ENCODE data around the gene NANOS3.
A peak's percentile ranks its signal among the peaks of the same experiment; 100 is the strongest.
"Not testable (repeated sequence)": the region's sequence is repeated elsewhere in the genome, so short reads cannot be mapped to it uniquely, and the experiment has no call there.

The NANOS3 gene

DNA sequence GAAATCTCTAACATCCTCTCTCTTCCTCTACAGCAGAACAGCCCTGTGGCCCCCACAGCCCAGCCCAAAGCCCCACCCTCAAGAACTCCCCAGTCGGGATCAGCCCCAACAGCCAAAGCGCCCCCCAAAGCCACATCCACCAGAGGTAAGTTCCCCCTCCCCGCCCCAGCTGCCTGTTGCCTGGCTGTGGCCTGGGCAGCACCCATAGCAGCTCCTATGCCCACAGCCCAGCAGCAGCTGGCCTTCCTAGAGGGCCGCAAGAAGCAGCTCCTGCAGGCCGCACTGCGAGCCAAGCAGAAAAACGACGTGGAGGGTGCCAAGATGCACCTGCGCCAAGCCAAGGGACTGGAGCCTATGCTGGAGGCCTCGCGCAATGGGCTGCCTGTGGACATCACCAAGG, 43.6 kb downstream of the NANOS3 start:
- Histone ChIP-seq H3K27me3 (ENCODE audit: insufficient read depth, low read length, poor library complexity) (no peaks in the 10 kb centered on the region), H3K9ac (ENCODE audit: low read length) (no peak overlapping the region), H3K23ac (ENCODE audit: low read length) (no peak overlapping the region), H4K8ac (ENCODE audit: low read depth, low read length) (no peak overlapping the region), H2BK5ac (ENCODE audit: low read length) (no peak overlapping the region), H3K27ac (ENCODE audit: low read depth, low read length) (no peak overlapping the region), H3K4me3 (ENCODE audit: low read length) (no peak overlapping the region), H3K56ac (ENCODE audit: low read length) (no peak overlapping the region), H3K79me2 (ENCODE audit: control insufficient read depth, insufficient read depth, low read length) (no peaks in the 10 kb centered on the region), H2BK15ac (replicated peaks; ENCODE audit: low read depth) (no peak overlapping the region), H2BK120ac (ENCODE audit: low read depth, low read length) (no peak overlapping the region), H3K4me1 (ENCODE audit: control insufficient read depth, low read depth, low read length) (no peaks in the 10 kb centered on the region), H3K79me1 (ENCODE audit: low read length) (no peaks in the 10 kb centered on the region), H3K18ac (ENCODE audit: low read length) (no peak overlapping the region), H2AK5ac (ENCODE audit: low read length) (no peak overlapping the region), H3K4ac (ENCODE audit: low read depth, low read length) (no peak overlapping the region), H3K36me3 (ENCODE audit: control insufficient read depth, insufficient read depth, low read length) (peaks cover 5% of the 10 kb centered on the region), H4K5ac (ENCODE audit: low read length) (no peak overlapping the region), H3K4me2 (ENCODE audit: low read length) (no peak overlapping the region)
- DNase-seq: no peak
- WGBS (ENCODE audit: extremely low coverage, insufficient coverage, low lambda C conversion rate): no CpG with 5 or more reads among the region's 11 CpGs

GRCh38 chr19:13920940-13921747, 44.2 kb downstream of the NANOS3 start:
- Histone ChIP-seq H3K4me3 (ENCODE audit: low read length) (no peak overlapping the region), H2BK120ac (ENCODE audit: low read depth, low read length) (no peak overlapping the region), H2AK5ac (ENCODE audit: low read length) (no peak overlapping the region), H3K79me1 (ENCODE audit: low read length) (no peaks in the 10 kb centered on the region), H3K18ac (ENCODE audit: low read length) (no peak overlapping the region), H4K8ac (ENCODE audit: low read depth, low read length) (no peak overlapping the region), H3K79me2 (ENCODE audit: control insufficient read depth, insufficient read depth, low read length) (no peaks in the 10 kb centered on the region), H3K27ac (ENCODE audit: low read depth, low read length) (no peak overlapping the region), H3K4ac (ENCODE audit: low read depth, low read length) (no peak overlapping the region), H3K4me1 (ENCODE audit: control insufficient read depth, low read depth, low read length) (no peaks in the 10 kb centered on the region), H2BK15ac (replicated peaks; ENCODE audit: low read depth) (no peak overlapping the region), H3K36me3 (ENCODE audit: control insufficient read depth, insufficient read depth, low read length) (peaks cover 5% of the 10 kb centered on the region), H3K4me2 (ENCODE audit: low read length) (no peak overlapping the region), H3K56ac (ENCODE audit: low read length) (no peak overlapping the region), H4K5ac (ENCODE audit: low read length) (no peak overlapping the region), H3K9ac (ENCODE audit: low read length) (no peak overlapping the region), H3K23ac (ENCODE audit: low read length) (no peak overlapping the region), H3K27me3 (ENCODE audit: insufficient read depth, low read length, poor library complexity) (no peaks in the 10 kb centered on the region), H2BK5ac (ENCODE audit: low read length) (no peak overlapping the region)
- WGBS (ENCODE audit: extremely low coverage, insufficient coverage, low lambda C conversion rate): no CpG with 5 or more reads among the region's 2 CpGs
- peak; percentile 89 for DNase-seq

DNA sequence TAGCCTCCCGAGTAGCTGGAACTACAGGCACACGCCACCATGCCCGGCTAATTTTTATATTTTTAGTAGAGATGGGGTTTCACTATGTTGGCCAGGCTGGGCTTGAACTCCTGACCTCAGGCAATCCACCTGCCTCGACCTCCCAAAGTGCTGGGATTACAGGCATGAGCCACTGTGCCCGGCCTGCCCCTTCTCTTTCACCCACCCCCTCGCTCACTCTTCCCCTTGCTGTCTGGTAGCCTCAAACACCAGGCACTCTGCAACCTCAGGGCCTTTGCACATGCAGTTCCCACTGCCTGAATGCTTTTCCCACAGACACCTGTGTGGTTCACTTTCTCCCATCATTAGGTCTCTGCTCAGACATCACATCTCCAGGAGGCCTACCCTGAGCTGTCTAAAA, 45.2 kb downstream of the NANOS3 start:
- not testable (repeated sequence) for H3K4ac ChIP-seq (ENCODE audit: low read depth, low read length); H2BK120ac ChIP-seq (ENCODE audit: low read depth, low read length); H2BK5ac ChIP-seq (ENCODE audit: low read length); H3K56ac ChIP-seq (ENCODE audit: low read length); H3K18ac ChIP-seq (ENCODE audit: low read length); H3K79me2 ChIP-seq (ENCODE audit: control insufficient read depth, insufficient read depth, low read length); H3K4me2 ChIP-seq (ENCODE audit: low read length); H2AK5ac ChIP-seq (ENCODE audit: low read length); H3K23ac ChIP-seq (ENCODE audit: low read length); H3K79me1 ChIP-seq (ENCODE audit: low read length); H3K9ac ChIP-seq (ENCODE audit: low read length); H4K5ac ChIP-seq (ENCODE audit: low read length); H3K4me3 ChIP-seq (ENCODE audit: low read length); H3K27me3 ChIP-seq (ENCODE audit: insufficient read depth, low read length, poor library complexity); H2BK15ac ChIP-seq (replicated peaks; ENCODE audit: low read depth); H4K8ac ChIP-seq (ENCODE audit: low read depth, low read length); H3K36me3 ChIP-seq (ENCODE audit: control insufficient read depth, insufficient read depth, low read length); H3K27ac ChIP-seq (ENCODE audit: low read depth, low read length); DNase-seq; H3K4me1 ChIP-seq (ENCODE audit: control insufficient read depth, low read depth, low read length)
- WGBS (ENCODE audit: extremely low coverage, insufficient coverage, low lambda C conversion rate): no CpG with 5 or more reads among the region's 6 CpGs

DNA sequence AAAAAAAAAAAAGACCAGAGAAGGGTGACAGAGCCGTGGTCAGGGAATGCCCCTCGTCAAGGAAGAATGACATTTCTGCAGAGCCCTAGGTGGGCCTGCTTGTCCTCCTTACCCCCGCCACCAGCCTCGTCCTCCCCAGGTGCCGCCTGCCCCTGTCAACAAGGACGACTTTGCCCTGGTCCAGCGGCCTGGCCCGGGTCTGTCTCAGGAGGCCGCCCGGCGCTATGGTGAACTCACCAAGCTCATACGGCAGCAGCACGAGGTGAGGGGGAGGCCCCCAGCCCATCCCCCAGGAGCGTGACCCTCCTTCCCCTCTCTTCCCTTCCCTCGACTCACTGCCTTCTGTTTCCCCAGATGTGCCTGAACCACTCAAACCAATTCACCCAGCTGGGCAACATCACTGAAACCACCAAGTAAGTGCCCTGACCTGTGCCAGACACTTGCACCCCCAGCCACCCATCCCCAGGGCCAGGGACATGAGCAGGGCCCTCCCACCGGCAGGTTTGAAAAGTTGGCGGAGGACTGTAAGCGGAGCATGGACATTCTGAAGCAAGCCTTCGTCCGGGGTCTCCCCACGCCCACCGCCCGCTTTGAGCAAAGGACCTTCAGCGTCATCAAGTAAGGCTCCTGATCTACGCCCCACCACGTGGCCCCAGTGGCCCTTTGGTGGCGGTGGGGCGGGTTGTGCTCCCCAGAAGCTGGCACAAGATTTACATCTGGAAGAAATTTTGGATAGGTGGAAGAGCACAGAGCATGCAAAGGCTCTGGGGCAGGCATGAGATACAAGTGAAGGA, 46.5 kb downstream of the NANOS3 start:
- no peak for DNase-seq
- H3K79me1 ChIP-seq (ENCODE audit: low read length): no peaks in the 10 kb centered on the region
- peaks cover 7% of the 10 kb centered on the region for H3K36me3 ChIP-seq (ENCODE audit: control insufficient read depth, insufficient read depth, low read length)
- no CpG with 5 or more reads among the region's 28 CpGs for WGBS (ENCODE audit: extremely low coverage, insufficient coverage, low lambda C conversion rate)
- H3K4me1 ChIP-seq (ENCODE audit: control insufficient read depth, low read depth, low read length): no peaks in the 10 kb centered on the region
- H4K8ac ChIP-seq (ENCODE audit: low read depth, low read length): no peak overlapping the region
- H3K4me3 ChIP-seq (ENCODE audit: low read length): no peak overlapping the region
- no peaks in the 10 kb centered on the region for H3K79me2 ChIP-seq (ENCODE audit: control insufficient read depth, insufficient read depth, low read length)
- no peak overlapping the region for H2BK120ac ChIP-seq (ENCODE audit: low read depth, low read length)
- H2BK5ac ChIP-seq (ENCODE audit: low read length): no peak overlapping the region
- H3K56ac ChIP-seq (ENCODE audit: low read length): no peak overlapping the region
- no peak overlapping the region for H2BK15ac ChIP-seq (replicated peaks; ENCODE audit: low read depth)
- no peak overlapping the region for H3K4me2 ChIP-seq (ENCODE audit: low read length)
- H3K23ac ChIP-seq (ENCODE audit: low read length): no peak overlapping the region
- no peak overlapping the region for H3K9ac ChIP-seq (ENCODE audit: low read length)
- H3K4ac ChIP-seq (ENCODE audit: low read depth, low read length): no peak overlapping the region
- no peak overlapping the region for H4K5ac ChIP-seq (ENCODE audit: low read length)
- H3K27me3 ChIP-seq (ENCODE audit: insufficient read depth, low read length, poor library complexity): no peaks in the 10 kb centered on the region
- no peak overlapping the region for H3K18ac ChIP-seq (ENCODE audit: low read length)
- no peak overlapping the region for H2AK5ac ChIP-seq (ENCODE audit: low read length)
- H3K27ac ChIP-seq (ENCODE audit: low read depth, low read length): no peak overlapping the region

GRCh38 chr19:13926010-13926409, 49.1 kb downstream of the NANOS3 start:
- Histone ChIP-seq H3K9ac (ENCODE audit: low read length) (no peak overlapping the region), H3K36me3 (ENCODE audit: control insufficient read depth, insufficient read depth, low read length) (peaks cover 2% of the 10 kb centered on the region), H3K4me2 (ENCODE audit: low read length) (no peak overlapping the region), H3K18ac (ENCODE audit: low read length) (no peak overlapping the region), H3K4me3 (ENCODE audit: low read length) (no peak overlapping the region), H3K23ac (ENCODE audit: low read length) (no peak overlapping the region), H2AK5ac (ENCODE audit: low read length) (no peak overlapping the region), H3K56ac (ENCODE audit: low read length) (no peak overlapping the region), H3K27ac (ENCODE audit: low read depth, low read length) (no peak overlapping the region), H2BK120ac (ENCODE audit: low read depth, low read length) (no peak overlapping the region), H3K4me1 (ENCODE audit: control insufficient read depth, low read depth, low read length) (no peaks in the 10 kb centered on the region), H4K5ac (ENCODE audit: low read length) (no peak overlapping the region), H4K8ac (ENCODE audit: low read depth, low read length) (no peak overlapping the region), H3K79me2 (ENCODE audit: control insufficient read depth, insufficient read depth, low read length) (no peaks in the 10 kb centered on the region), H3K79me1 (ENCODE audit: low read length) (no peaks in the 10 kb centered on the region), H3K27me3 (ENCODE audit: insufficient read depth, low read length, poor library complexity) (no peaks in the 10 kb centered on the region), H2BK5ac (ENCODE audit: low read length) (no peak overlapping the region), H3K4ac (ENCODE audit: low read depth, low read length) (no peak overlapping the region), H2BK15ac (replicated peaks; ENCODE audit: low read depth) (no peak overlapping the region)
- no peak for DNase-seq
- no CpG with 5 or more reads among the region's 4 CpGs for WGBS (ENCODE audit: extremely low coverage, insufficient coverage, low lambda C conversion rate)
